Measurements from ENCODE around the gene CD2.

The CD2 gene

DNA sequence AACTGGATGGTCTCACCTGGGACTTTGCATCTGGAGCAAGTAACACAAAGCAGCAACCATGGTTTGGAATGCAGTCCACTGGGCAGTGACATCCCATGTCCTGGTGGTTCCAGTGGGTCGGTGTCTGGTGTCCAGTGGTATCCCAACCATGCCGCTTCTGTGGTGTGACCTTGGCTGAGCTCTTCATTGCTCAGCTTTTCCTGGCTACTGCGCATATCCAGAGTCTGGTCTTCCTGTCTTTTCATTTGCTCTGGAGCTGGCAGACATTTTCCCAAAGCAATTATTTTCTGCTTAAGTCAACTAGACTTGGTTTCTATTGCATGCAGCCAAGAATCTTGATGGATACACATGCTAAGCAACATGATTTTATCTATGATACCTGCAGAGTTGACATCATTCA, 28.4 kb upstream of the CD2 start:
- Histone ChIP-seq H4K8ac (ENCODE audit: low read length) (no peak overlapping the region), H3K9ac (ENCODE audit: low read length) (no peak overlapping the region), H2BK120ac (ENCODE audit: low read depth, low read length) (no peak overlapping the region), H3K4me3 (ENCODE audit: insufficient read depth in 1 of 2, low read depth in 1 of 2, low read length in 2 of 2) (no peak overlapping the region), H3K18ac (ENCODE audit: low read depth in 1 of 2, low read length in 2 of 2) (no peak overlapping the region), H3K23ac (ENCODE audit: low read length in 2 of 2) (no peak overlapping the region), H3K9me3 (ENCODE audit: control insufficient read depth, low read length) (no peaks in the 10 kb centered on the region), H3K27me3 (ENCODE audit: control insufficient read depth in 1 of 2, insufficient read depth in 1 of 2, low read length in 2 of 2) (peaks cover 21 to 37% of the 10 kb centered on the region in 2 experiments), H2AFZ (ENCODE audit: low read depth, low read length) (no peak overlapping the region), H3K27ac (ENCODE audit: low read length, poor library complexity, severe bottlenecking) (no peak overlapping the region), H3K14ac (ENCODE audit: low read length in 2 of 2) (no peak overlapping the region), H3K4ac (ENCODE audit: low read depth in 1 of 2, low read length in 2 of 2) (no peak overlapping the region), H3K4me1 (ENCODE audit: control insufficient read depth, insufficient read depth, low read depth, low read length) (no peaks in the 10 kb centered on the region), H3K4me2 (ENCODE audit: low read length, poor library complexity, severe bottlenecking) (no peak overlapping the region), H2BK15ac (ENCODE audit: low read depth, poor library complexity, severe bottlenecking) (no peak overlapping the region), H2AK5ac (ENCODE audit: low read length, severe bottlenecking) (no peak overlapping the region), H3K79me1 (replicated peaks; ENCODE audit: low read length, poor library complexity, severe bottlenecking) (no peaks in the 10 kb centered on the region), H4K91ac (ENCODE audit: low read length) (no peak overlapping the region), H2BK12ac (ENCODE audit: low read length in 2 of 2) (no peak overlapping the region), H2BK5ac (ENCODE audit: low read depth, low read length, poor library complexity, severe bottlenecking) (no peak overlapping the region), H3K36me3 (ENCODE audit: control insufficient read depth in 1 of 2, insufficient read depth in 2 of 2, low read depth in 1 of 2, low read length in 2 of 2) (no peaks in the 10 kb centered on the region)
- no peak for DNase-seq
- WGBS = 88% methylated on average over 3 of the region's 3 CpGs

DNA sequence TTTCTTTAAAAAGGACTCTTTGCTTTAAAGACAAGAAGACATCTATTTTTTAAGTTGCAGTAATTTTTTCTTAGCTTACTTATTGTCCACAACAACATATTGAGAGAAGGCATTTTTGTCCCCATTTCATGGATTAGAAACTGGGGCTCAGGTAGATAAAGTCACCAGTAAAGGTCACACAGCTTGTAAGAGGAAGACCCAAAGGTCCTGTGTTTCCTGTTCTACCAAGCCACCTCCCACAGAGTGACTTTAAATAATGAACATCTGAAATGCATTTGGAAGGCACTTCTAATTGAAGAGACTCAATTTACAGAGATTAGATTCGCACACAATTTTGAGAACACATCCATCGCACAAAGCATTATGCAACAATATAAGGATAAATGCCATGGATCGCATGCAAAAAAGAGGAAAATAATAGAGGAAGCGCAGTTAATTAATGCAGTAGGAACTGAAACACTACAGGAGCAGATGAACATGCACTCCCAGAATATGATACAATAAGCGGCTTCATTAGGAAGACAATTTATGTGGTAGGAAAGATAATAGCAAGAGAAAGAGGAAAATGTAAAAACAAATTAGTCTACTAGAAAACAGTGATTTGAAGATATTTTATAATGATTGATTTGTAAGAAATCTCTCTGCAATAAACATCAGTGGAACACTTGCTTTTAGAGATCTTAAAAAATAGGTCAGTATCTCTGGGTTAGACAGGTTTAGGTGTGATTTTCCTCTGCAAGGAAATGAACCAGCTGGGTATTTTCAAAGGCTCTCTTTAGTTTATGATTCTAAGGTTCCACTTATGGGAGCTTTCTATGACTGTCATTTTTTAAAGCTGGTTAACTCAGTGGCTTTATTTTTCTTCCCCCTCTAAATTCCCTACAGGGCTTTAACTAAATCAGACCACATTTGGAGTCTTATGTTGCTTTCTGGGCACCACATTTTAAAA, 27.1 kb upstream of the CD2 start:
- 100% methylated on average over 3 of the region's 5 CpGs for WGBS
- no peak overlapping the region for H3K14ac ChIP-seq (ENCODE audit: low read length in 2 of 2)
- no peak overlapping the region for H2AK5ac ChIP-seq (ENCODE audit: low read length, severe bottlenecking)
- H3K4me3 ChIP-seq (ENCODE audit: insufficient read depth in 1 of 2, low read depth in 1 of 2, low read length in 2 of 2) = no peak overlapping the region
- H2BK5ac ChIP-seq (ENCODE audit: low read depth, low read length, poor library complexity, severe bottlenecking) = no peak overlapping the region
- DNase-seq = no peak
- H3K27me3 ChIP-seq (ENCODE audit: control insufficient read depth in 1 of 2, insufficient read depth in 1 of 2, low read length in 2 of 2) = peaks cover 24 to 50% of the 10 kb centered on the region in 2 experiments
- no peak overlapping the region for H4K91ac ChIP-seq (ENCODE audit: low read length)
- no peak overlapping the region for H3K4me2 ChIP-seq (ENCODE audit: low read length, poor library complexity, severe bottlenecking)
- H2AFZ ChIP-seq (ENCODE audit: low read depth, low read length) = no peak overlapping the region
- no peak overlapping the region for H3K18ac ChIP-seq (ENCODE audit: low read depth in 1 of 2, low read length in 2 of 2)
- no peak overlapping the region for H3K9ac ChIP-seq (ENCODE audit: low read length)
- H3K4ac ChIP-seq (ENCODE audit: low read depth in 1 of 2, low read length in 2 of 2) = no peak overlapping the region
- H2BK120ac ChIP-seq (ENCODE audit: low read depth, low read length) = no peak overlapping the region
- no peak overlapping the region for H2BK15ac ChIP-seq (ENCODE audit: low read depth, poor library complexity, severe bottlenecking)
- no peak overlapping the region for H3K23ac ChIP-seq (ENCODE audit: low read length in 2 of 2)
- no peaks in the 10 kb centered on the region for H3K4me1 ChIP-seq (ENCODE audit: control insufficient read depth, insufficient read depth, low read depth, low read length)
- no peaks in the 10 kb centered on the region for H3K9me3 ChIP-seq (ENCODE audit: control insufficient read depth, low read length)
- H4K8ac ChIP-seq (ENCODE audit: low read length) = no peak overlapping the region
- no peaks in the 10 kb centered on the region for H3K36me3 ChIP-seq (ENCODE audit: control insufficient read depth in 1 of 2, insufficient read depth in 2 of 2, low read depth in 1 of 2, low read length in 2 of 2)
- no peak overlapping the region for H2BK12ac ChIP-seq (ENCODE audit: low read length in 2 of 2)
- no peak overlapping the region for H3K27ac ChIP-seq (ENCODE audit: low read length, poor library complexity, severe bottlenecking)
- H3K79me1 ChIP-seq (replicated peaks; ENCODE audit: low read length, poor library complexity, severe bottlenecking) = no peaks in the 10 kb centered on the region

DNA sequence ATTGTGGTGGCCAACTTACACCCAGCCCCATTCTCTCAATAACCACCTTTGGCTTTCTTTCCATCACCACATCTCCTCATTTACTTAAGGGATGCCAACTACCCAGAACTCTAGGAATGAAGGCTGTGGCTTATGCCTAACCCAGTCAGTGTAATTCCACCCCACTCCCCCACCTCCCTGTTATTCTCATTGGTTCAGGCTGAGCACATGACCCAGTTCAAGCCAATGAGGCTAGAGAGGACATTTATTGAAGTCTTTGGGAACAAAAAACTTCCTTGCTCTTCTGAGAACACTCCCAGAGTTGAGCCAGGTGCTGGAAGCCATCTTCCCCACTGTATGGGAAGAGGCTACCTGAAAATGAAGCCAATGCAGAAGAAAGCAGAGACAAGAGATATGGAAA, 22.8 kb upstream of the CD2 start:
- Histone ChIP-seq H2AFZ (ENCODE audit: low read depth, low read length) (no peak overlapping the region), H3K36me3 (ENCODE audit: control insufficient read depth in 1 of 2, insufficient read depth in 2 of 2, low read depth in 1 of 2, low read length in 2 of 2) (no peaks in the 10 kb centered on the region), H3K27ac (ENCODE audit: low read length, poor library complexity, severe bottlenecking) (no peak overlapping the region), H4K91ac (ENCODE audit: low read length) (no peak overlapping the region), H2AK5ac (ENCODE audit: low read length, severe bottlenecking) (no peak overlapping the region), H3K23ac (ENCODE audit: low read length in 2 of 2) (no peak overlapping the region), H2BK5ac (ENCODE audit: low read depth, low read length, poor library complexity, severe bottlenecking) (no peak overlapping the region), H3K4me1 (ENCODE audit: control insufficient read depth, insufficient read depth, low read depth, low read length) (no peaks in the 10 kb centered on the region), H3K27me3 (ENCODE audit: control insufficient read depth in 1 of 2, insufficient read depth in 1 of 2, low read length in 2 of 2) (peaks cover 17 to 54% of the 10 kb centered on the region in 2 experiments), H2BK12ac (ENCODE audit: low read length in 2 of 2) (no peak overlapping the region), H3K79me1 (replicated peaks; ENCODE audit: low read length, poor library complexity, severe bottlenecking) (no peaks in the 10 kb centered on the region), H3K9me3 (ENCODE audit: control insufficient read depth, low read length) (no peaks in the 10 kb centered on the region), H2BK15ac (ENCODE audit: low read depth, poor library complexity, severe bottlenecking) (no peak overlapping the region), H3K18ac (ENCODE audit: low read depth in 1 of 2, low read length in 2 of 2) (no peak overlapping the region), H2BK120ac (ENCODE audit: low read depth, low read length) (no peak overlapping the region), H3K14ac (ENCODE audit: low read length in 2 of 2) (no peak overlapping the region), H3K4ac (ENCODE audit: low read depth in 1 of 2, low read length in 2 of 2) (no peak overlapping the region), H3K9ac (ENCODE audit: low read length) (no peak overlapping the region), H3K4me2 (ENCODE audit: low read length, poor library complexity, severe bottlenecking) (no peak overlapping the region), H3K4me3 (ENCODE audit: insufficient read depth in 1 of 2, low read depth in 1 of 2, low read length in 2 of 2) (no peak overlapping the region), H4K8ac (ENCODE audit: low read length) (no peak overlapping the region)
- DNase-seq = no peak

- WGBS = 86% methylated on average over 4 of the region's 6 CpGs
- H3K18ac ChIP-seq (ENCODE audit: low read depth in 1 of 2, low read length in 2 of 2) = no peak overlapping the region
- H2BK120ac ChIP-seq (ENCODE audit: low read depth, low read length) = no peak overlapping the region
- no peak overlapping the region for H4K8ac ChIP-seq (ENCODE audit: low read length)
- no peak overlapping the region for H2BK15ac ChIP-seq (ENCODE audit: low read depth, poor library complexity, severe bottlenecking)
- no peaks in the 10 kb centered on the region for H3K9me3 ChIP-seq (ENCODE audit: control insufficient read depth, low read length)
- no peak overlapping the region for H3K4me2 ChIP-seq (ENCODE audit: low read length, poor library complexity, severe bottlenecking)
- no peak overlapping the region for H4K91ac ChIP-seq (ENCODE audit: low read length)
- H3K4ac ChIP-seq (ENCODE audit: low read depth in 1 of 2, low read length in 2 of 2) = no peak overlapping the region
- H3K4me3 ChIP-seq (ENCODE audit: insufficient read depth in 1 of 2, low read depth in 1 of 2, low read length in 2 of 2) = no peak overlapping the region
- no peak overlapping the region for H3K27ac ChIP-seq (ENCODE audit: low read length, poor library complexity, severe bottlenecking)
- no peak overlapping the region for H3K9ac ChIP-seq (ENCODE audit: low read length)
- no peaks in the 10 kb centered on the region for H3K36me3 ChIP-seq (ENCODE audit: control insufficient read depth in 1 of 2, insufficient read depth in 2 of 2, low read depth in 1 of 2, low read length in 2 of 2)
- peaks cover under 1% of the 10 kb centered on the region for H3K4me1 ChIP-seq (ENCODE audit: control insufficient read depth, insufficient read depth, low read depth, low read length)
- H2BK12ac ChIP-seq (ENCODE audit: low read length in 2 of 2) = no peak overlapping the region
- no peak overlapping the region for H3K14ac ChIP-seq (ENCODE audit: low read length in 2 of 2)
- no peak overlapping the region for H2AK5ac ChIP-seq (ENCODE audit: low read length, severe bottlenecking)
- no peaks in the 10 kb centered on the region for H3K79me1 ChIP-seq (replicated peaks; ENCODE audit: low read length, poor library complexity, severe bottlenecking)
- H3K23ac ChIP-seq (ENCODE audit: low read length in 2 of 2) = no peak overlapping the region
- H2BK5ac ChIP-seq (ENCODE audit: low read depth, low read length, poor library complexity, severe bottlenecking) = no peak overlapping the region
- H2AFZ ChIP-seq (ENCODE audit: low read depth, low read length) = no peak overlapping the region
- DNase-seq = no peak
- H3K27me3 ChIP-seq (ENCODE audit: control insufficient read depth in 1 of 2, insufficient read depth in 1 of 2, low read length in 2 of 2) = peaks cover 17 to 48% of the 10 kb centered on the region in 2 experiments
Observed at GRCh38 chr1:116732726-116733125, 21.5 kb upstream of the CD2 start.

Data from mesenchymal stem cell (in vitro differentiated cells and primary cell).